Mucosa of rectum (tissue), 2 donors: Measurements from ENCODE around the gene ANO6.
"Not testable (repeated sequence)": the region's sequence is repeated elsewhere in the genome, so short reads cannot be mapped to it uniquely, and the experiment has no call there.

Experiments
- H3K27ac ChIP-seq, 2 donors: one replicate each; pipeline ENCODE4 v1.7.0; 2013; ENCODE audit warnings: inconsistent platforms in 2 of 2, low read depth in 2 of 2, low read length in 2 of 2
- H3K27me3 ChIP-seq, 2 donors: one replicate each; pipeline ENCODE4 v1.7.0; 2013; ENCODE audit warnings: low read length in 2 of 2; ENCODE audit not compliant: control insufficient read depth in 2 of 2, insufficient read depth in 2 of 2
- H3K36me3 ChIP-seq, 2 donors: one replicate each; pipeline ENCODE4 v1.7.0; 2013; ENCODE audit warnings: low read length in 2 of 2; ENCODE audit not compliant: control insufficient read depth in 2 of 2, insufficient read depth in 2 of 2
- H3K4me1 ChIP-seq, 2 donors: one replicate each; pipeline ENCODE4 v1.7.0; 2013; ENCODE audit warnings: low read length in 2 of 2, mild to moderate bottlenecking in 1 of 2; ENCODE audit not compliant: control insufficient read depth in 2 of 2, insufficient read depth in 2 of 2
- H3K4me3 ChIP-seq, 2 donors: one replicate each; pipeline ENCODE4 v1.7.0; 2013; ENCODE audit warnings: low read length in 2 of 2
- H3K9ac ChIP-seq, 2 donors: one replicate each; pipeline ENCODE4 v1.7.0; 2013; ENCODE audit warnings: low read length in 2 of 2, low read depth in 1 of 2, mild to moderate bottlenecking in 1 of 2
- H3K9me3 ChIP-seq, 2 donors: one replicate each; pipeline ENCODE4 v1.7.0; 2013; ENCODE audit warnings: low read length in 2 of 2; ENCODE audit not compliant: control insufficient read depth in 2 of 2
- donor health status: healthy.
- donor health status: Normal muscosa, but diverticular disease.

ANO6 gene

DNA sequence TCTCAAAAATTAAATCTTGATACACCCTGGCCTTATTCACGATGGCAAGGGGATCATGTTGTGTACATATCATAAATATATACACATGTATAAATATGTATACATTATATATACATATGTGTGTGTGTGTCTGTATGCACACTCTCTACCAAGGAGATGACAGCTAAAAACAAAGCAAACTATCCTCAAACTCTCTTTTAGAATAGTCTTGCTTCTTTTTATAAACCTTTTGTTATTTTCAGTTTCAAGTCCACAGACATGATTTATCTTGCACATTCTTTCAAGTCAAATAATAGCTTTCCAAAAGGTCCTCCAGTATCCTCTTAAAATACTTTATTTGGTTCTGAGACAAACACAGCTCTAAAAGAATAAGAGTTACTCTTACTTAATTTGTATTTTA, 8.4 kb downstream of the ANO6 start:
- H3K9me3 ChIP-seq: no peaks in the 10 kb centered on the region
- no peak overlapping the region for H3K9ac ChIP-seq
- no peaks in the 10 kb centered on the region for H3K36me3 ChIP-seq
- no peak overlapping the region for H3K27ac ChIP-seq
- no peaks in the 10 kb centered on the region for H3K4me1 ChIP-seq
- H3K27me3 ChIP-seq: no peaks in the 10 kb centered on the region
- H3K4me3 ChIP-seq: no peak overlapping the region

- Histone ChIP-seq H3K27me3 (no peaks in the 10 kb centered on the region), H3K27ac (no peak overlapping the region), H3K9ac (no peak overlapping the region), H3K4me1 (no peaks in the 10 kb centered on the region), H3K9me3 (no peaks in the 10 kb centered on the region), H3K36me3 (no peaks in the 10 kb centered on the region), H3K4me3 (no peak overlapping the region)
These were observed 10.1 kb downstream of the ANO6 start for GRCh38 chr12:45226021-45226420.

- Histone ChIP-seq H3K9me3 (no peaks in the 10 kb centered on the region), H3K27ac (no peak overlapping the region), H3K9ac (no peak overlapping the region), H3K36me3 (no peaks in the 10 kb centered on the region), H3K4me1 (no peaks in the 10 kb centered on the region), H3K4me3 (no peak overlapping the region), H3K27me3 (no peaks in the 10 kb centered on the region)
These were observed 11.6 kb downstream of the ANO6 start for GRCh38 chr12:45227316-45228067.

DNA sequence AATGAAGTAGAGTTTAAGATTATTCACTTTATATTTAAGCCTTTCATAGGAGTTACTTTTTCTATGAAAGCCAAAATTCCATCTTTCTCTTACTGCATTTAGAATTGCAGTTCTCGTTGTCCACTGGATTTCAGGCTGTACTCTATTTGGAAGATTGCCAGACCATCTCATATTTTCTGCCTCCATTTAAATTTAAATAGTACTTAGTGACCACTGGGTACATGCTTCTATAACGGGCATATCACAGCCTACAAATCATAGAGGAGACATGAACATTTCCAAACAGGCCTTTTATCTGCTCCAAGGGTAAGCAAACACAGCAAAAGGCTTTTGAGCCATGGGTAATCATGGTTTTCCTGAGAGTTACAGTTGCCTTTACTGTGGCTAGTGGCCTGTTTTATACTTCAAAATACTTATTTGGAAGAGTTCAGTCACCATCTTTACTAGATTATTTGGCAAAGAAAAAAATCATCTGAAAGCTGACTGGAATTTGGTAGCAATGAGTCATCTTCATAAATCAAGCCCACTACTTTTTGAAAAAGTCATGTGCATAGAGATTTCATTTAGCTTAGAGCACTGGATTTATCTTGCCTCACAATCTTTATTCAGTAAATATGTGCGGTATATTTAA, 15.7 kb downstream of the ANO6 start:
- no peaks in the 10 kb centered on the region for H3K9me3 ChIP-seq
- H3K27me3 ChIP-seq: no peaks in the 10 kb centered on the region
- no peaks in the 10 kb centered on the region for H3K36me3 ChIP-seq
- no peak overlapping the region for H3K27ac ChIP-seq
- H3K4me3 ChIP-seq: no peak overlapping the region
- peaks cover 0 to 8% of the 10 kb centered on the region in 2 donors for H3K4me1 ChIP-seq
- H3K9ac ChIP-seq: no peak overlapping the region

DNA sequence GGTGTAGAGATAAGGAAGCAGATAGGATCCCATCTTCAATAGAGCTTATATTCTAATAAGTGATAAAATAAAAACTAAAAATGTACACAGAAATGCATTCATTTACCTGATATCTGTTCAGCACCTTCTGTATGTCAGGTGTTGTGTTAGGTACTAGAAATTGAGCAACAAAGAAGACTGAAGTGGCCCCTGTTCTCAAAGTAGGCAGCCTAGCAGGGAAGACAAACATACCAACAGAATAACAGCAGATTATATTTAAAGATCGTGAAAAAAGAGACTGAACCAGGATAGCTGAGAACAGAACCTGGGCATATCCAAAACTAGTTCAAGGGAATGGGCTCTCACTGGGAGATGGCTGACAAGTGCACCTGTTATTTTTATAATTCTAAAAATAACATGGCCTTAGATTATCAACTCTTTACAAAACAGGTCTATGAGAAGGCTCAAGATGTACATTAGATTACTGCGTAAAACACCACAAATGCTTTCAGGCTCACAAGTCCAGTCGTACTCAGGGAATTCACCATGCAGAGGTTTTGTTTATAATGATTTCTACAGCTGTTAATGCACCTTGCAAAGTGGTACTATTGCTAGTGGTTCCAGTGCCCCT, 16.4 kb downstream of the ANO6 start:
- Histone ChIP-seq H3K9me3 (no peaks in the 10 kb centered on the region), H3K4me3 (no peak overlapping the region), H3K36me3 (no peaks in the 10 kb centered on the region), H3K27ac (no peak overlapping the region), H3K9ac (no peak overlapping the region), H3K27me3 (no peaks in the 10 kb centered on the region), H3K4me1 (peaks cover 0 to 8% of the 10 kb centered on the region in 2 donors)

DNA sequence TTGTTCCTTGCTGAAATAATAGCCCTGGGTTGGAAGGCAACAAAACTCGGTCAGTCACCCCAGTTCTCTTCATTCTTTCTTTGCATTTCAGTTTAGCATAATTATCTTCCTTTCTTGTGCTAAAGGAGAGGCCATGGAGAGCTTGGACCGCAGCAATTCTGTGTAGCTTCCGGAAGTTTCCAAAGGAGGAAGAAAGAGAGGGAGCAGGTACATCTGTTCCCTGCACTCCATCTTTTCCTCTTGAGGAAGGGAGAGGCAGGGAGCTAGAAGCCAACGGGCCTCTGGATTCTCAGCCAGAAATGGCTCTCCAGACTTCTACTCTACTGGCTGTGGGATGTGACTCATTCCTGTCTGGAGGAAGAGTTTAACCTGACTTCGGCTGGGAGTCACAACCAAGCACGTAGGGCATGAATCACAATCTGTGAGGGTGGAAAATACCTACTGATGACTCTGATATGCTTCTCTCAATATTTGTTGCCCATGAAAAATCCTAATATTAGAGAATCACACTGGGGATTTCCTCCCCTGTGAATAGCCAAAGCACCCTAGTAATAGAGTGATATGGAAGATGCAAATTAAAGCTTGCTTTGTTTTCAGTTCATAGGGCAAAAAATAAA, 17.0 kb downstream of the ANO6 start:
- Histone ChIP-seq H3K9me3 (no peaks in the 10 kb centered on the region), H3K27ac (no peak overlapping the region), H3K4me3 (no peak overlapping the region), H3K36me3 (no peaks in the 10 kb centered on the region), H3K9ac (no peak overlapping the region), H3K27me3 (no peaks in the 10 kb centered on the region), H3K4me1 (peaks cover 0 to 8% of the 10 kb centered on the region in 2 donors)

DNA sequence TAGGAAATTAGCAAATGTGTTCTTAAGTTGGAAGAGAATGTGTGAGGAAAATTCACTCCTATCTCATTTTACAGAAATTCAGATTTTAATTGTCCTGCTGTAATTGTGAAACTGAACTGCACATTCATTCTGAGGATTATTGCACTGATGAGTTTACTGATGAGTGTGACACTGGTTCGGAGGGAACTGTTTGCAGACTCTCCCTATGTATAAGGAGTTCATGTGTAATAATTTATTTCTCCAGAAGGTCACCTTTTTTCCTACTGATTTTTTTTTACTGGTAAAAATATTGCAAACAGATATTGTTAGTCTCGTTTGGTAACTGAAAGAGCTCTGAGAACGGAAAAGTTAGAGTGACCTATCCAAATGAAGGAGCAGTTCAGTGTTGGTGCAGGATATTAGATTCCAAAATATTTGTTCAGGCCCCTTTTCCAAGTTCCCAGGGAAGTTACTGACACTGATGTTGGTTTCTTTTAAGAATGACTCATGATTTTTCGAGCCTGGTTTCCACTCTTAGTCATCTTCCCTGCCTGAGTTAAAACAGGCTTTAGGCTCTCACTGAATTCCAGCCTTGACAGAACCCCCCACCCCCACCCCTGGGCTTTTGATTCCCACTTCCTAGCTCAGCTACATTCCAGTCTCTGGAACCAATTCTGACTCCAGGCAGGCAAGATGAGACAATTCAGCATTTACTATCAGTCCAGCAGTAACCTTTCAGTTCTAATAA, 18.4 kb downstream of the ANO6 start:
- no peaks in the 10 kb centered on the region for H3K9me3 ChIP-seq
- no peak overlapping the region for H3K9ac ChIP-seq
- H3K36me3 ChIP-seq: no peaks in the 10 kb centered on the region
- H3K4me1 ChIP-seq: peaks cover 0 to 8% of the 10 kb centered on the region in 2 donors
- no peaks in the 10 kb centered on the region for H3K27me3 ChIP-seq
- peak overlapping the region; percentile 60 to 62 for H3K27ac ChIP-seq
- no peak overlapping the region for H3K4me3 ChIP-seq

GRCh38 chr12:45235087-45236025, 19.5 kb downstream of the ANO6 start:
- H3K9ac ChIP-seq: peak overlapping the region in 1 of 2 donors; percentile 21
- peaks cover 0 to 8% of the 10 kb centered on the region in 2 donors for H3K4me1 ChIP-seq
- H3K27me3 ChIP-seq: no peaks in the 10 kb centered on the region
- peak overlapping the region; percentile 60 to 62 for H3K27ac ChIP-seq
- no peaks in the 10 kb centered on the region for H3K9me3 ChIP-seq
- no peak overlapping the region for H3K4me3 ChIP-seq
- H3K36me3 ChIP-seq: no peaks in the 10 kb centered on the region

- not testable (repeated sequence) for H3K9ac ChIP-seq, H3K36me3 ChIP-seq, H3K9me3 ChIP-seq, H3K4me1 ChIP-seq, H3K27me3 ChIP-seq, H3K4me3 ChIP-seq, H3K27ac ChIP-seq
These were observed 20.5 kb downstream of the ANO6 start for GRCh38 chr12:45236383-45236782.
